Fibroblast of skin of left biceps (primary cell): ENCODE results near the gene KCNE4.

Experiments used
- DNase-seq, 2 experiments: peaks; one replicate each; pipeline ENCODE4 v3.0.0-alpha.2; 2013; ENCODE audit warnings: low read depth in 2 of 2

The KCNE4 gene

DNA sequence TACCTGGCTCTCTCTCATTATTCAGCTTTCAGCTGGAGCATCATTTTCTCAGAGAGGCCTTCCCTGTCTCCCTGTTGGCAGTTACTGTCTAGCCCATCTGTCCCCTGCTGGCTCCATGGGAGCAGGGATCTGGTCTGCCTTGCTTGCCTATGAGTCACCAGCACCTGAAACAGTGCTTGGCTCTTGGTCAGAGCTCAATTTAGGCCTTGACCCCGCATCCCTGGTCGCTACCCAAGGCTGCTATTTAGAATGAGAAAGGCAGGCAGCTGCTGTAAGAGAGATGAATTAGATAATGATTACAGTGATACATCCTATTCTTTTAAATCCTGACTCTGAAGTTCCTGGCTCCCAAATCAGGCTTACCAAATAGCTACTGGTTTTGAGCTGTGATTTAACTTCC, 32.9 kb downstream of the KCNE4 start:
- no peak for DNase-seq

DNA sequence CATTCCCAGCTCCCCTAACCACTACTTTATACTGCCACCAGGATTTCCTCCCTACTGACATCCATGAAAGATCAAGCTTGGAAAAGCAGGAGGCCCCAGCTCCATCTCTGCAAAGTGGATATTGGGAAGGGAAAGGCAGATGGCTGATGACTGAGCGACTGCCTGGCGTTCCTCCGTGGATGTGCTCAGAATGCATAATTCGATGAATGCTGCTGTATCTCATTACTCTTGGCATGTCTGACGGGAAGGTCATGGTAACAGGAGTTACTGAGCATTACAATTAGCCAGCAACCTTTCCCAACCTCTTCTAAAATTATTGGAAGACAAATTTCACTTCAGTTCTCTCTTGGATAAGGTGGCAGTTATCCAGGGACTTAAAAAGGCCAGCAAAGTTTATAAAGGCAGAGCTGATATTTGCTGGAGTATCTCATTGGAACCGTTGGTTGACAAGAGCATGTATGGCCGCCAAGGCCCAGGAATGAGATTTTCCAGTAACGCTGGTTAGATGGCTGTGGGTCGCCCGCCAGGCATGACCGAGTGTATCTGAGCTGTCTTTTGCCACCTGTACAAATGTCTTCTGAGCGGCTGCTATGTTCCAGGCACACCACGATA, 34.5 kb downstream of the KCNE4 start:
- DNase-seq, result no peak

DNA sequence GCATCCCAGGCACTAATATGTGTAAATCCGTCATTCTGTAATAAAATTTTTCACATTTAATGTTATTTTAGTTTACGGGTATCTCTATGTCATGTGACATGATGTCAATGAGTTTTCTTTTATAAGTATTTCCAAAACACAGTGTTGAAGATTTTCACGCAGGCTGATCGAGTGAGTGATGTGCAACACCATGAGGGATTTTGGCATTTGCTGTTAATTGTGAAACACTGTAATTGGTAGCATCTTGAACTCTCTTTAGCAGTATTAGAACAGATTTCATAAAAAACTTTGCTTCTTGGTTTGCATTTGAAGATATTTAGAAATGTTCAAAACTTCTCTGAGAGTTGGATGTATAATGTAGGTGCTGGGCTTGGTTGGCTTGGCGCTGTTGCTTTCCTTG, 35.5 kb downstream of the KCNE4 start:
- DNase-seq, result no peak

DNA sequence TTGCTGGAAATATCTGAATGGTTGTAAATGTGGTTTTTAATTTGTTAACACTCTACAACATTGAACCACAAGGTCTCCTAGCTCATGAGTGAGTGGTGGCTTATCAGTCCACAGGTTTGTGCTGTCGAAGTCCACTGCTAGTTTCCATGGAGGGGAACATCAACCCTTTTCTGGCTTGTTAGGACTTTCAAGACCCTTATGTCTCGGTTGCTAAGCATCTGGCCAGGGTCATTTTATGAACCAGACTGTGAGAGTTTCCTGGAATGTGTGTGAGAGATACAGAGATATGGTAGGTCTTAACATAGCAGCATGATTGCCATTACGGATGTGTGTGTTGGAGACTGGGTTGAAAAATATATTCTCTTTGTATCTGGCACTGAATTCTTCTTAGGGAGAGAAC, 36.9 kb downstream of the KCNE4 start:
- DNase-seq, result no peak

DNA sequence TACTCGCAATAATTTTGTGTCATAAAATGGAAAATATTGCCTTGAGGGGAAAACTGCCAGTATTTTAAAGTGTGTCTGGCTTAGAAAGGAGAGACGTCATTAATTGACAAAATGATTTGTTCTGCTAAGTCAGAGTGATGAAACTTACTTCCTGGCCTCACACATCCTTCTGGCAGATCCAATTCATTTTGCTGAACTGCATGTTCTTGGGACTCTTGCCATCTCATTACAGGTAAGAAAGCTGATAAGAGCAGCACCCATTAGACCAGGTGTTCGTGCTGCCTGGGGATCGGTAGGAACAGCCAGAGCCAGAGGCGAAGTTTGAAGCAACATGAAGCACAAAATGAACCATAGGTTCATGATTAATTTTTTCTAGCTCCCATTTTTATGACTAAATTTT, 38.0 kb downstream of the KCNE4 start:
- no peak for DNase-seq

DNA sequence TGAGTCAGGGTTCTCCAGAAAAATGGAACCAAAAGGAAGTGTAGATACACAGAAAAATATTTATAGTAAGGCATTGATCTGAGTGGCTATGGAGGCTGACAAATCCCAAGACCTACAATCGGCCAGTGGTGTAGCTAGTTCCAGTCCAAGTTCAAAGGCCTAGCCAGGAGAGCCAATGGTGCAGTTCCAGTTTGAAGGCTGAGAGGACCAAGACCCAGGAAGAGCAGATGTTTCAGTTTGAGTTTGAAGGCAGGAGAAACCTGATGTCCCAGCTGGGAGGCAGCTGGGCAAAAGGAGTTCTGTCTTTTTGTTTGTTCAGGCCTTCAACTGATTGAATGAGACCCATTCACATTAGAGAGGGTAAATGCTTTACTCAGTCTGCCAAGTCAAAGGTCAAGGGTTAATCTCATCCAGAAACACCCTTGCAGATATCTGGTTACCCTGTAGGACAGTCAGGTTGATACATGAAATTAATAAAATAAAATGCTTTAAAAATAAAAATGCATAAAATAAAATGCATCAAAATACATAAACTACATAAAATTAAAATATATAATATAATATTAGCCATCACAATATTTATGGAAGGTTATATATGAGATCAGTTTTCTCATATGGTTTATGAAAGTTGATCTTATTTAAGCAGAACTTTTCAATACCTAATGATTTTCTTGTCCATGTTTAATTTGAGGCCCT, 38.7 kb downstream of the KCNE4 start:
- DNase-seq, result no peak

DNA sequence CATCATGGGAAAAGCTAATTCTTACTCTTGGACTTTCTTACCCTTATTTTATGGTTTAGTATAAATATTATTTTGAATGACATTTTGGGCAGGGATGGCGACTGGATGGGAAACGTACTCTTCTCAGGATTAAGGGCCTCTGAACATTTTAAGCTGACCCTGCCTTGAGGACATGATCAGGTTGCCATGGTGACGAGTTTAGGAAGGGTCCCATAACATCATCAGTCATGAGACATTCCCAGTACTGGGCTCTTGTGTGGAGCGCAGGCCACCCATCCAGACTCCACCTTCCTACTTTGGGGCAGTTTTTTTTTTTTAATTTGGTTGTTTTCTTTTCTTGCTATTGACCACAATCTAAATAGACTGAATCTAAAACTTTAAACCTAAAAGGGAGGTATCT, 40.7 kb downstream of the KCNE4 start:
- no peak for DNase-seq

DNA sequence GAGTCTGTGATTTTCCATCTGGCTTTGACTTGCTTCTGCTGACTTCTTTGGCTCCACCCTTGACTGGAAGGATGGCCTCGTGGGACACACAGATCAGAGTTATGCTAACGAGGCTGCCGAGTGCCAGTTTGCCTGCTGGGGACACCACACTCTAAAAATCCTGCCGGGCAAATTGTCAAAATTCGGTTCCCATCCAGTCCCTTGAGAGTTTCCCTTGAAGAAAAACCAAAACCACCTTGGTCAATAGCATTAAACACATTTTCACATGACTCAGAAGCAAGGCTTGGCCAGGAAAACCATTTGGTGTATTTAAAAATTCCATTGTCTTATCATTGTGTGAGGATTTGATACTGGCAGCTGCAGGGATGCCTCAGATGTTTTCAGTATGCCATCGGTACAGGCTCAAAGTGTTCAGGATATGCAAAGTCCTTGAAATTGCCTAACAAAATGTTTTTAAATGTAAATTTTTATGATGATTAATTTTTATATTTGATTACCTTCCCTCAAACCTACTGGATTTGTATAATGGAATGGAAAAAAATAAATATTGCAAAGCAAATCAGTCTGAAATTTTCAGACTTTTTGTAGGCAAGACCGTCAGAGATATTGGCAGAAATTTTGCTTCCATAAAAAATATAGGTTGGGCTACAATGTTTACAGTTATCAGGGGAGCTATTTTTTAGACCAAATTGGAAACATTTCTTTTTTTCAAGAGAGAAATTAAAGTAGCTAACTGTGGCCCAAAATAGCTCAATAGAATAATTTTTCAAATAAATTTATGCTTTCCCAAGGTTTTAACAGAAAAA, 41.6 kb downstream of the KCNE4 start:
- DNase-seq, result peak; percentile 70

DNA sequence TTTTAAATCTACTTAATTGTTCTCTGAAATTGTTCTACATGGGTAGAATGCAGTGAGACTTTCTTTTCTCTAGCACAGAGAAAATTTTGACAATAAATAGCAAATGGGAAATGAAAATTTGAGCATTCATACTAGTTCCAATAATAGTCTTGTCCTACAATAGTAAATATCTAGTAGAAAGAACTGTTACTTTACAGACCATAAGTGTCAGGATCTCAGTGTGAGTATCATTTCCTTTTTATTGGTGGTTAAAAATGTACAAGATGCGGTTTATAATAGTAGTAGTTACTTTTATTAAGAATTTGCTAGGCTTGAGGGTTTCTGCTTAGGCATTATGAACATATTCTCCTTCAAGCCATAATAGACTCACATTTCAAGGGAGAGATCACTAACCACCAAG, 43.2 kb downstream of the KCNE4 start:
- DNase-seq, result no peak

DNA sequence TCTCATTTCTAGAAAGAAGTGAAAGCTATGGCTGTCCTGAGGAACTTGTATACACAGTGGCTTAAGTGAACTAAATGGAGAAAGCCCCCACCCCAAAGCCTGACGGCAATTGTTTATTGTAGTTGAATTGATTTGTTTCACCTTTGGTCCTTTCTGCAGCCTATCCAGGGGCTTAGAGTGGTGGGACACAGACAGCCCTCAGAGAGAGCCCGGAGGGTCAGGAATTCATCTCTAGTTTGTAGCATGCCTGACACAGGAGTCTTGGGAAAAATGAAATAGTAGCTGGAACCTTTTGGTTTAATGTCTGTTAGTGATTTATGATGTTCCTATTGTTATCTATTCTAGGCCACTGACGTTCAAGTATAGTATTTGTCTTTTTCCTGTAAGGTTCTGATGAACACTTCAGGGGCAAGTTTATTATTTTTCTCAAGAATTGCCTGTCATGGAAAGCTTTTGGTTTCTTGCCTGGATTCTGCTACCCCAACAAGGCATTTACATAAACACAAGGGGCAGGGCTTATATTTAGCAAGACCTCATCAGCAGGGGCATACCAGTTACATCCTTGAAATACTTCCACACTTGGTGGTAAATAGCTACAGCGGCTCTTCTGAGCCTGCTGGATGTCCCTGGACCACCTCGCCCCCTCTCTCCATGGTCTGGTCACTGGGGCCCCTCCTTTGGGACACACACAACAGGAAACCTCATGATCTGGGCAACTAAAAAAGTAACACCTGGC, 44.4 kb downstream of the KCNE4 start:
- DNase-seq, result no peak

DNA sequence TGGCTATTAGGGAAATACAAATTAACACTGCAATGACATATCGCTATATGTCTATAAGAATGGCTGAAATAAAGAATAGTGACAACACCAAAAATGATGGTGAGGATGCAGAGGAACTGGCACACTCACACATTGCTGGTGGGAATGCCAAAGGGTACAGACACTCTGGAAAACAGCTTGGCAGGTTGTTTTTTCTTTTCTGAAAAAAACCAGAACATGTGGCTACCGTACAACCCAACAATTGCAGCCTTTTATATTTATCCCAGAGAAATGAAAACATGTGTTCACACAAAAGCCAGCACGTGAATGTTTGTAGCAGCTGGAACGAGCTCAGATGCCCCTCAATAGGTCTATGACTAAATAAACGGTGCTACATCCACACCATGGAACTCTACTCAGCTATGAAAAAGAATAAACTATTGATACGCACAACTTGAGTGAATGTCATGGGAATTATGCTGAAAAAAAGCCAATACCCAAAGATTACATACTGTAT, 45.9 kb downstream of the KCNE4 start:
- no peak for DNase-seq

DNA sequence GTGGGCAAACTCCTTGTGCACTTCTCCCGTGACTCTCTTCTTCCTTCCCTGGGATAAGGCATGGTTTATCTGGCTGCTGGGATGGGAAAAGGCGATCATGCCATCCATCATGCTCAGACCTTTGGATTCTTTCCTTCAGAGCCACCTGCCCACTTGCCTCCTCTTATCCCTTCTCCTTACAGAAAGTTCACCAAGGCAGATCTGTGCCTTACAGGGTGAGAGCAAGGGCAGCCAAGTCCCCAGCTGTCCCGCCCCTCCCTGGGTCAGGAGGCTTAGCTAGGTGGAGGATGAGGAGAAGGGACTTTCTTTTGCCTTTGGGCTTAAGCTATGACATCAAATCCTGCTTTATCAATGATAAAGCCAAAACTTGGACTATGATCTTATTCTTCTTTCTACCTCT, 47.6 kb downstream of the KCNE4 start:
- no peak for DNase-seq

DNA sequence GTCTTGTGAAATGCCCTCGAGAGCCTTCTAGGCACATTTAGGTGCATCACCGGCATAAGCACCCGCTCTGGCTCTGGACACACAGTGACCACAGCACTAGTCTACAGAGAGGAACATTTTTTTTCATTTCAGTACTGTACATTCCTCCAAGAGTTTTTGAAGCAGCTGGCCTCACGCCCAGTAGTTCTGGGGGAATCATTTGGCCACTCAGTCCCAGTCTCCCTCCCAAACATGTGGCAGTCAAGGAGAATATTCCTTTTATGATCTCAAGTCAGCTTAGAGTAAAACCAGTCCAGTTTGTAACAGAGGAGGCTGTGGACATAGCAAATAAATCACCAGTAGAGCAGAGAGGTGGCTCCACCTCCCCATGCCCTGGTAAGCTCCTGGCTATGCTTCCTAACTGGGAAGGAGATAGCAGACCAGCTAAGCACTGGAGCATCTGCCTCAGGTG, 48.1 kb downstream of the KCNE4 start:
- peak in 1 of 2 experiments; percentile 58 for DNase-seq

DNA sequence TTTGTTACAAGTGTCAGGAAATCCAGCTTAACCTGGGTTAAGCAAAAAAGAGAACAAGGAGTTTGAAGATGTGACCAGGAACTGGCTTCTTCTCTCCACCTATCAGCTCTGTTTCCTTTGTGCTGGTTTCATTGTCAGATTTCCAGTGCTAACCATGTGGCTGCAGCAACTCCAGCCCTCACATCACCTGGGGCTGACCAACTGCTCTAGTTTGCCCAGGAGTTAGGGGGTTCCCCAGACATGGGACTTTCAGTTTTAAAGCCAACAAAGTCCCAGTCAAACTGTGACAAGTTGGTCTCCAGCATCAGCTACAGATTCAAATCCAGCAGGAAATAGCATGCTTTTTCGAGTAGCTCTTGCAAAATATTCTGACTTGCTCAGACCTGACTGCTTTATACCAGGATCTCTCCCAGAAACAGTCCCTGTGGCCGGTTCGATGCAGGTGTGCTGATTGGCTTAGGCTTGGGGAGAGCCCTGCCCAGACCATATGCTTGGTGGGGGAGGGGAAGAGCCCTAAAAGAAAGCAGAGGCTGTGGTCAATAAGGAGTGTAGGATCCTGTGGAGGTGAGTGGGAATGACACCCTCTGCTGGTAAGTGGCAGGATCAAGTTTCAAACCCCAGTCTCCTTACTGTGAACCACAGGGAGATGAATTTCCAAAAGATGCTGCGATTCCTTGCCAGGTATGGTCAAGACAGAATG, 49.5 kb downstream of the KCNE4 start:
- DNase-seq, result no peak

DNA sequence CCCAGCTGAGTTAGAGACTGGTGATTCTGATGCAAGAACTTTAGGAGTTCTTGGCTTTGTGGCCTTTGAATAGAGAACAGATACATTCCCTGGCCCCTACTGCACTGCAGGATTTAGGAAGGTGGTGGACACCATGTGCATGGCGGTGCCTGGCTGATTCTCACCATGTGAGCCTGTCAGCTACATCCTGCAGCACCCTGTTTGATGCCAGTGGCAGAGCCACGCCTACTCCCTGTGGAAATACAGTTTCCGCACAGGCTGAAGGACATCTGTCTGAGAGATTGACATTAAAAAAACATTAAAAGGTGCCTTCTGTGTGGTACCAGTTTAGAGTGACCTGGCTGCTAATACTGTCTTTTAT, 50.0 kb downstream of the KCNE4 start:
- DNase-seq, result no peak

DNA sequence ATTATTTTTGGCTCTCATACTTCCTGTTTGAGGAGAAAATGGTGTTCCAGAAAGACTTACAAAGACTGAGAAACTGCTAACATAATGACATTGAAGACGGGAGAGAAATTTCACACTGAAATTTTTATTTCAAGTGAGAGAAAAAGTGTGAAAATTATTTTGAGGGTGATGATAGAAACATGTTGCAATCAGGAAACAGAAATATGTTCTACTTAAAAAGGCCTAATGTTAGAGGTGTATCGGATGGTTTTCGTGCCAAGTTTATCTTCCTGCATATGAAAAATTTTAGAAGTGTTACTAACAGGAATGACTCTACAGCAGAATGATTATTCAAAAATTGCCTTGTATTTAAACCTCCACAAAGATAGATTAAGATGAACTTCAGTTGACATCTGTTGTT, 50.5 kb downstream of the KCNE4 start:
- no peak for DNase-seq

DNA sequence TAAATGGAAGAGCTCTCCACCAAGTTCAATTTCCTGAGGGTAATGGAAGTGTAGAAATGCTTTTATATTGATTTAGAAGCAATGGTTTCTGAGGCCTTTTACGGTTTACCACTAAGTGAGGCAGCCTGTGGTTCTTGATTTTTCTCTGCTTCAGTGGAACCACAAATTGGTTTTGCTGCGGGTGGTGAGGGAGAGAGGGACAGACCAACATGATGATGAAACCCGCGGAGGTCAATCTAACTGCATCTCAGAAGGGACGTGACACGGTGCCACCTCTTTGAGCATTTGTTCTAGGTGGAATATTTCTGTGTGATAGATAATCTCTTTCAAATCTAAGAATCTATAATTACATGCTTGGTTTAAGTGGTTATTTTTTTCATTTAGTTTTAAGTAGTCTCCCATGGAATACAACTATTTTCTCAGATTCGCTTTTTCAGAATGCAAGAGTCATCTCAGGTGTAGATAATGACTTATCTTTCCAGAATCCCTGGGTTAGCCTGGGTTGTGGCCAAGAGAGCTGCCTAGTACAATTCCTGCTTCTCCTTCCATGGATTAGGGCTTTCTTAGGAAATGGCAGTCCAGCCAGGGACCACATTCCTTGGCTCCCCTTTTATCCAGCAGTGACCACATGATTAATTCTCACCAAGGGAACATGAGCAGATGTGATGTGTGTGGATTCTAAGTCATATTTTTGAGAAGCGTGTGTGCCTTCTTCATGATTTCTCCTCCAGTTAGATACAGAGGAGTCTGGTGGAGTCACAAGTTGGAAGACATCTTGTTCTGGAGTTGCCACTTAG, 52.5 kb downstream of the KCNE4 start:
- no peak for DNase-seq
